NOMO-1 treated with dmso at 0.1 percent for 144 hours (cell line): ENCODE data around the gene ALK.

ENCODE experiments used
- DNase-seq: peaks from one replicate; lab custom pipeline; 2025; ENCODE audit not compliant: unreplicated experiment; lab: John Stamatoyannopoulos, UW

ALK gene

DNA sequence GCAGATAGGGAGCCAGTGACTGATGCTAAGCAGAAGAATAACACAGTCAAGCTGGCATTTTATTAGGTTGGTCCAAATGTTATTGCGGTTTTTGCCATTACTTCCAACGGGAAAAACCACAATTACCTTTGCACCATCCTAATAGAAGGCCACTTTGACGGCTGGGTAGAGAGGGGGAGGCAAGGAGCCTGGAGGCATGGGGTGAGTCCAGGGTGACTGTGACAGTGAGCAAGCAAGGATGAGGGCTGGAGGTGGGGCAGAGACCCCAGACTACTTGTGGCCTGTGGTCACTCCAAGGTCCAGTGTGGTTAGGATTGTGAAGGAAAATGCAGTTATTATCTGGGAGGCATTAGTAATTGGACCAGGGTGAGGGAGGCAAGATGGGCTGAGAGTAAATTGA lies 416.6 kb downstream of the ALK start:
- DNase-seq, result no peak

DNA sequence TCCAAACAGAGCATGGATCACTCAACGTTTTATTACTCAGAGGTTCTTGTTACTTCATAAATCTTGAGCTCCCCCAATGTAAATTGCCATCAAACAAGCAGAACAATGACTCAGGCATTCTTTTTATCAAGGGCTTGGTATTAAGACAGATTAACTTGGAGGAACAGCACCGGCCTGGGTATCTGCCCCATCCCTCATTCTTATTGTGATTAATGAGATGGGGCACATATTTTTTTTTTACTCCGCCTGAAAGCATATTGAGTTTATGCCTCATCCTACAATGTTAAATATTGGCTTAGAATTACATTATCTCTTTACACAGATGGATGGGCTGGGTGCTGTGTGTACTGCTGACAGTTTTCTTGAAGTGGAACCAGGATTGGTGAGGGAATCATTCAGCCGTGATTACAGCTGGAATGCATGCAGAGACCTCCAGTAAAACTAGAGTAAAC lies 418.9 kb downstream of the ALK start:
- no peak for DNase-seq

GRCh38 chr2:29497375-29497774 lies 424.0 kb downstream of the ALK start:
- no peak for DNase-seq

DNA sequence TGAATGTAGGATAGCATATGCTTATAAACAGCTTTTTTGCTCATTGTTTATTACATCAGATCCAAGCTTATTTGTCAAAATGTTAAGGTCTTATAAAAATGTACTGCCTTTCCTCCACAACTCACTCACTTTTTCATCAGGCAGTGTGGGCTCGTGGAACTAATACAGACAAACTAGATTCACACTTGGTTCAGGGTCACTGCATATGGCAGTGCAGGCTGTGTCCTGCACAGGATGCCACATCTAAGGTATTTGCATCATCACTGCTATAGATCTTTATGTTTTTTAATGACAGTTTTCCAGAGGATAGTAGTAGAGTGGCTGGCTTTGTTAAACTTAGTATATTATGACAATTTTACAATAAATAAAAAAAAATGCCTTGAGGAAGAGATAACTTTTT lies 425.2 kb downstream of the ALK start:
- DNase-seq, result no peak

DNA sequence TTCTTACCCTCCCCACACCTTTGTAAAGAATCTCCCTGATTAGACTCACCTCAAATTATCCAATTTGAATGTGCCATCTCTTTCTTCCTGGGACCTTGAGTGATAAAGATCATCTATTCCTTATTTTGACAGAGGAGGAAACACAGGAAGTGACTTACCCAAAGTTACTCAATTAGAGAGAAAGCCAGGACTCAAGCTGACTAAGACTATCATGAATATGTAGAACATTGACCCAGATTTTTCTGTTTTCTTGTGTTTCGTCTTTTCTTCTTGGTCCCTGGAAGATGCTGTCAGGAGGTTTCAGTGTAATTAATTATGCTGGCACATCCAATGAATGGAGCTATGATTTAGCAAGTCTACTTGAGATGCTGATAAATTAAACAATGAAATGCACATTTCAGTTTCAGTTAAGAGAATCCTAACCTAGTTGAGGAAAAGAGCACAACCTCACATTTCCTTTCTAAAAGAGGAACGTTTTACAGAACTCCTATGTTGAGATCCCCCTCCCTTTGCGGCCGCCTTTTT lies 425.8 kb downstream of the ALK start:
- no peak for DNase-seq

- no peak for DNase-seq
Observed at GRCh38 chr2:29495068-29495467, 426.3 kb downstream of the ALK start.

DNA sequence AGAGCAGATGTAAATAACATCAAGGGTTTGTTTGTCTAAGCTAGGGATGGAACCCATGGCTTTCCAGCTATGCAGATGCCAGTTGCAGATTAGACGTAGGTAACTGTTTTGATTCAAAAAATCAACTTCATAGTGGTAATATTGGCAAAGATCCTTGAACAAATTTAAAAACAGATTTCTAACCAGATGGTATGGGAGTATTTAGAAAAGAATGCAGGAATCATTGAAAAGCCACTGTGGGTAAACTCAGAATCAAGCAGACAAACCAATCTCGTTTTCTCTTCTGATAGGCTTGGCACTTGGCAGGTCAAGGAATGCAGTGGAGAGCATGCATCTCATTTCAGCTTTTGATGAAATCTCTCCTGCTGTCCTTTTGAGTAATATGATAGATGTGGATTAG lies 428.7 kb downstream of the ALK start:
- no peak for DNase-seq

DNA sequence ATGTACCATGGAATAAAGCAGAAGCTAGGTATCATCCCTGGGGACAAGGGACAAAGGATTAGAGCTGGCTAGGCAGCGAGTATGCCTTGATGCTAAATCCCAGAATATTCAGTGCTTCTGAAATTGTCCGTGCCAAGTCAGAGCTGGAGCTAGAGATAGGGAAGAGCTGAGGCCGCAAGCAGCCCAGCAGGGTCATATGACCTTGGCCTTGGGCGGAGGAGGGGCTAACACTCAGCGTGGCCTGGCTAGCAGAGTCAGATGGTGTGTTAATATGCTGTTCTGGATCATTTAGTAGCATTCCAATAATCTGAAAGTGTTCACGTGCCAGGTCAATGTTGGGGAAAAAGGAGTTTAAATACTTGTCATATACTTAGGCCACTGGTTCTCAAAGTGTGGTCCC lies 431.3 kb downstream of the ALK start:
- no peak for DNase-seq

DNA sequence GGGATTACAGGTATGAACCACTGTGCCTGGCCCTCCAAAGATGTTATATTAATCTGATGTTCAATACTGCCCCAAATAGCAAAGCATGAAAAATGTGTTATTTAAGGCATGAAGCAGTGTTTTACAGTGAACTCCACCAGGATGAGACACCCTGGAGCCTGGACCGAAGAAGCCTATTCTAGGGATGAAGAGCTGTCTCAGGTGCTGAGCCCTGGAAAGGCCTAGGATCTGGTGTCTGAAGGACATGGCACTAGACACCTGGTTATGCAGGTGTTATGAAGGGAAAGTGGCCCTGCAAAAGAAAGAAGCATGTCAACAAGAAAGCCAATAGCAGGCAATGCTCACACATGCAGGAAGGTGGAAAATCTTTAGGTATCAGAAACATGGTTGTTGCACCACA lies 431.8 kb downstream of the ALK start:
- no peak for DNase-seq

- no peak for DNase-seq
Observed at GRCh38 chr2:29487967-29488555, 433.3 kb downstream of the ALK start.

GRCh38 chr2:29485631-29486030 lies 435.8 kb downstream of the ALK start:
- DNase-seq, result no peak

- DNase-seq, result no peak
Observed at GRCh38 chr2:29485117-29485516, 436.3 kb downstream of the ALK start.

GRCh38 chr2:29482867-29483266 lies 438.5 kb downstream of the ALK start:
- DNase-seq, result no peak

DNA sequence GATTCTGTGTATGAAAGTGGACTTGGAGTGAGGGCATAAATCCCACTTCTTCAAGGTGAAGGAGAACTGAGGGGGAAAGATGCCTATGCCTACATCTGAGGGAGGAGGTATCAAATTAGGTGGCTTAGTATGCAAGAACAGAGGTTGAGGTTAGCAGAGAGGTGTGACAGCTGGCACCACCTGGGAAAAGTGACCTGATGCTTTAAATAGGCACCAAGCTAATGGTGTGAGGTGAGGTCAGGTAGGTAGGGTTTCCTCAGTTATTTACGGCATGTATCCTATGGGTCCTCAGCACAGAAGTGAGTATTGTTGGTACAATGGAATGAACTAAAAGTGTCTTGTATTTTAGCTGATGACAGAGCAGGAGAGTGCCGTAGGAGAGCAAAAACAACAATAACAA lies 439.0 kb downstream of the ALK start:
- DNase-seq, result no peak

GRCh38 chr2:29481313-29481712 lies 440.1 kb downstream of the ALK start:
- no peak for DNase-seq

GRCh38 chr2:29480426-29480825 lies 441.0 kb downstream of the ALK start:
- peak; percentile 39 for DNase-seq

- DNase-seq, result no peak
Observed at GRCh38 chr2:29479401-29479800, 442.0 kb downstream of the ALK start.

DNA sequence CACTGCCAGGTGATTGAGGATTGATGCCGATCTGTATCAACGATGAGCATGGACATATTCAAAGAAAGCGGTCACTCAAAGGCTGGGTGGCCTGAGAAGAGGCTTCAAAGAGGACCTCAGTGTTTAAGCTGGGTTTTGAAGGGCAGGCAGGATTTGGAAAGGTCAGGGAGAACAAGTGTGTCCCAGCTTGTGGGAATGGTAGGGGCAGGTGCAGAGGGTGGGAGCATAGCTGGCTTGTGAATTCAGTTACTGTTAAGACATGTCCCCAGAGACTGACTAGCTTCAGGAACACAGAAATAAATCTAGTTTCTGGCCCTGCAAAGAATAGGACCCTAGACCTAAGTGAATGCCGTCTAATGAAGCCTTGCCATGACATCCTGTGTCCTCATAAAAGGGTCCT lies 442.7 kb downstream of the ALK start:
- no peak for DNase-seq

DNA sequence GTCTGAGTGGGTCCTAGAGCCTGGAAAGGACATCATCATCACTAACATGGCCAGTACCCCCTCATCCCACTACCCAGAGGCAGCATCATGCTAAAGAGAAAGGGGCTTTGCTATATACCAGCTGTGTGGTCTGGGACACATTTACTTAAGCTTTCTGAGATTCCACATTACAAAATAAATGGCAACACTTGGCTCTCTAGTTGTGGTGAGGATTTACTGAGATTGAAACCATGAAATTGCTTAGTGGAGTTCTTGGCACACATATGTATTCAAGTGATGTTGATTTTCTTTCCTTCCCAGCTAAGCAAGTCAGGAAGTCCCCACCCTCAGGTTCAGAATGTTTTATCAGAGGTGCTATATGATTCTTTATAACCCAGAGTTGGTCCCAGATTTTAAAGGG lies 444.2 kb downstream of the ALK start:
- DNase-seq, result no peak

DNA sequence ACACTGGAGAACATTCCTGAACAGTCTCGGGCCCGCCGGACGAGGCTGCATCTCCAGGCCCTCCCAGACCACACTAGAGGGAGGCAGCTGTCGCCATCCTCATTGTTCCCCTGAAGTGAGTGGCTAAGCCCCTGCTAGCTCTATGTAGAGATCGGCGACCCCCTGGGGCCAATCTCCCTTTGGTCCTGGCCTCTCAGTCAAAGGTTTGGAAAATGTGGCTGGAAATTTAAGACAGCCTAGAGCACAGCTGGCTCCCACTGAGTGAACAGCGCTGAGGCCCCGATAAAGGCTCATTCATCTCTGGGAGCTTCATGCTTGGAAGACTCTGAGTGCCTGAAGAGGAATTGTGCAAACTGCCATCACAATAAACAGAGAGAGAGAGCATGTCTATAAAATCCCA lies 445.9 kb downstream of the ALK start:
- no peak for DNase-seq

DNA sequence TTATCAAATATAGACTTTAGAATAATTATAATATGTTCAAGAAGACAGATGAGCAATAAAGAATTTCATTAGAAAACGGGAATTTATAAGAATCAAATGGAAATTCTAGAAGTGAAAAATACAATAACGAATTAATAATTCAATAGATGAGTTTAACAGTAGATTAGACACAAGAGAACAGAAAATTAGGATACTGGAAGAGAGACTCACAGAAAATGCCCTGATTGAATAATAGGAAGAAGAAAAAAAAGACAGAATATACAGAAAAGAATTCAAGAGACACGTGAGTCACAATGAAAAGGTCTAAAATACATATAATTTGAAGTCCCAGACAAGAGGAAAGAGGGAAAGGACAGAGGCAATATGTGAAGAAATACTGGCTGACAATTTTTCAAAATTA lies 451.4 kb downstream of the ALK start:
- DNase-seq, result no peak

DNA sequence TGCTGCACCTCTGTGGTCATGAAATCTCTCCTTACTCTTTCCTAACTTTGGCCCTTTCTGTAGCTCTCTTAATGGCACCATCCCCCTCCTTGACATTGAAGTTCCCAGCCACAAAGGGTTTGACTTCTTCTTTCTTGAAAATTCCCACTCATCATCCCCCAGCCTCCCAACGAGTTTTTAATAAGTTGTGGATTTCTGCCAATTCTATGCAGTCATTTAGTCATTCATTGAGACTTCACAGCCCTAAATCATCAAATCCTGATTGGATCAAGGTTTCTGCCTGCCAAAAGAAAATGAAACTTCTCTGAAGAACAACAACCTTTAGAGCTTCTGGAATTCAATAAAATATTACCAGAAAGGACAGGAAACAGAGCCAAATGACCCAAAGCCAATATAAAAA lies 451.9 kb downstream of the ALK start:
- DNase-seq, result no peak

- DNase-seq, result no peak
Observed at GRCh38 chr2:29463181-29463900, 458.0 kb downstream of the ALK start.
